GM21367 (cell line): ENCODE data around the gene AUH.

Experiments
- ATAC-seq: cut with Tn5 transposase; IDR thresholded peaks from one replicate; pipeline ENCODE4 v1.9.1; 2021; ENCODE audit not compliant: unreplicated experiment

The AUH gene

GRCh38 chr9:91341258-91341746 lies 20.4 kb downstream of the AUH start:
- no peak for ATAC-seq

GRCh38 chr9:91340395-91340967 lies 21.2 kb downstream of the AUH start:
- no peak for ATAC-seq

GRCh38 chr9:91338681-91339080 lies 23.0 kb downstream of the AUH start:
- ATAC-seq = no peak

GRCh38 chr9:91336786-91337185 lies 24.9 kb downstream of the AUH start:
- ATAC-seq = no peak

GRCh38 chr9:91334053-91334452 lies 27.7 kb downstream of the AUH start:
- no peak for ATAC-seq

- ATAC-seq = no peak
Measured at GRCh38 chr9:91333551-91333950, 28.2 kb downstream of the AUH start.

GRCh38 chr9:91332546-91333231 lies 29.0 kb downstream of the AUH start:
- ATAC-seq = no peak

- ATAC-seq = no peak
Measured at GRCh38 chr9:91331849-91332248, 29.9 kb downstream of the AUH start.

- no peak for ATAC-seq
Measured at GRCh38 chr9:91328186-91328585, 33.5 kb downstream of the AUH start.

GRCh38 chr9:91321691-91322090 lies 40.0 kb downstream of the AUH start:
- no peak for ATAC-seq

GRCh38 chr9:91320299-91320698 lies 41.4 kb downstream of the AUH start:
- ATAC-seq = no peak

GRCh38 chr9:91316093-91316492 lies 45.6 kb downstream of the AUH start:
- ATAC-seq = no peak

- no peak for ATAC-seq
Measured at GRCh38 chr9:91315191-91315590, 46.5 kb downstream of the AUH start.

GRCh38 chr9:91312717-91313325 lies 48.9 kb downstream of the AUH start:
- no peak for ATAC-seq

GRCh38 chr9:91310037-91310436 lies 51.7 kb downstream of the AUH start:
- ATAC-seq = no peak

- no peak for ATAC-seq
Measured at GRCh38 chr9:91308191-91308590, 53.5 kb downstream of the AUH start.

GRCh38 chr9:91307279-91307678 lies 54.4 kb downstream of the AUH start:
- ATAC-seq = no peak

- ATAC-seq = no peak
Measured at GRCh38 chr9:91306296-91306630, 55.5 kb downstream of the AUH start.

- ATAC-seq = no peak
Measured at GRCh38 chr9:91305596-91306295, 56.0 kb downstream of the AUH start.

GRCh38 chr9:91303741-91304415 lies 57.8 kb downstream of the AUH start:
- ATAC-seq = no peak

GRCh38 chr9:91302831-91303230 lies 58.9 kb downstream of the AUH start:
- ATAC-seq = no peak
